Stimulated activated CD4-positive, alpha-beta T cell treated with anti-CD3 and anti-CD28 coated beads, Interleukin-2, amount 100 ng/mL, for 48 hours (primary cell): ENCODE measurements around the gene SLC5A8.

Experiments used
- DNase-seq, 2 donors: peaks; one replicate each; pipeline ENCODE4 v3.0.0-alpha.2; 2020

Gene SLC5A8

GRCh38 chr12:101209319-101210302 lies at the start of gene SLC5A8:
Gene SLC5A8, minus strand, starts transcription at chr12:101210238. Its CDS starts 390 bp downstream, at chr12:101209848.
- no peak for DNase-seq

- DNase-seq = no peak
These were observed 47.3 kb upstream of the SLC5A8 start for GRCh38 chr12:101257357-101257756.

GRCh38 chr12:101256266-101256665 lies 46.2 kb upstream of the SLC5A8 start:
- DNase-seq = no peak

- no peak for DNase-seq
These were observed 33.6 kb upstream of the SLC5A8 start for GRCh38 chr12:101243616-101244015.

GRCh38 chr12:101243074-101243473 lies 33.0 kb upstream of the SLC5A8 start:
- DNase-seq = no peak

GRCh38 chr12:101238800-101239329 lies 28.8 kb upstream of the SLC5A8 start:
- DNase-seq = no peak

GRCh38 chr12:101238306-101238705 lies 28.3 kb upstream of the SLC5A8 start:
- no peak for DNase-seq

GRCh38 chr12:101235686-101236085 lies 25.6 kb upstream of the SLC5A8 start:
- no peak for DNase-seq

- DNase-seq = no peak
These were observed 21.6 kb upstream of the SLC5A8 start for GRCh38 chr12:101231636-101232035.

- DNase-seq = no peak
These were observed 20.5 kb upstream of the SLC5A8 start for GRCh38 chr12:101230547-101230946.

- no peak for DNase-seq
These were observed 19.8 kb upstream of the SLC5A8 start for GRCh38 chr12:101229841-101230241.

- no peak for DNase-seq
These were observed 11.3 kb upstream of the SLC5A8 start for GRCh38 chr12:101221301-101221700.

GRCh38 chr12:101216810-101217209 lies 6.8 kb upstream of the SLC5A8 start:
- no peak for DNase-seq

GRCh38 chr12:101207086-101207780 lies 2.8 kb downstream of the SLC5A8 start:
- no peak for DNase-seq

- DNase-seq = no peak
These were observed 5.3 kb downstream of the SLC5A8 start for GRCh38 chr12:101204602-101205304.

GRCh38 chr12:101200824-101201223 lies 9.2 kb downstream of the SLC5A8 start:
- DNase-seq = no peak

GRCh38 chr12:101200145-101200544 lies 9.9 kb downstream of the SLC5A8 start:
- DNase-seq = no peak

GRCh38 chr12:101186291-101186690 lies 23.7 kb downstream of the SLC5A8 start:
- no peak for DNase-seq

- no peak for DNase-seq
These were observed 28.3 kb downstream of the SLC5A8 start for GRCh38 chr12:101181776-101182175.

- DNase-seq = no peak
These were observed 35.5 kb downstream of the SLC5A8 start for GRCh38 chr12:101174541-101174940.

GRCh38 chr12:101173197-101173749 lies 36.8 kb downstream of the SLC5A8 start:
- DNase-seq = no peak

- DNase-seq = no peak
These were observed 37.7 kb downstream of the SLC5A8 start for GRCh38 chr12:101172316-101172715.

GRCh38 chr12:101168001-101168400 lies 42.0 kb downstream of the SLC5A8 start:
- DNase-seq = no peak
